Stomach (tissue), 9 donors: Measurements from ENCODE around the gene MED25. TPM values are rescaled to one million over a fixed set of nuclear protein-coding genes. Genes with fewer than 3 reads are reported as not detected.

Source experiments
- DNase-seq, 2 donors: peaks; one replicate each; pipeline versions ENCODE4 v3.0.0 to v3.0.0-alpha.2; 2013 to 2019
- H3K27ac ChIP-seq, 5 donors: fragments of 200-600 bp in 4 of 5; sonication (generic) in 4 of 5; one replicate each; pipeline ENCODE4 v1.5.1; 2013 to 2019; ENCODE audit warnings: mild to moderate bottlenecking in 1 of 5, moderate library complexity in 1 of 5
- H3K27me3 ChIP-seq, 3 donors: fragments of 200-600 bp; sonication (generic); one replicate each; pipeline ENCODE4 v1.5.1; 2017 to 2019; ENCODE audit warnings: mixed run types in 1 of 3
- H3K36me3 ChIP-seq, 4 donors: fragments of 200-600 bp; sonication (generic); 1 replicate in 3 of 4; 2 replicates in 1 of 4; pipeline ENCODE4 v1.5.1; 2016 to 2019
- H3K4me1 ChIP-seq, 4 donors: fragments of 200-600 bp; sonication (generic); one replicate each; pipeline ENCODE4 v1.5.1; 2016 to 2019
- H3K4me3 ChIP-seq, 4 donors: fragments of 200-600 bp; sonication (generic) in 3 of 4; one replicate each; pipeline ENCODE4 v1.5.1; 2016 to 2019; ENCODE audit warnings: mild to moderate bottlenecking in 1 of 4
- H3K9me3 ChIP-seq, 4 donors: fragments of 200-600 bp; sonication (generic); one replicate each; pipeline ENCODE4 v1.5.1; 2016 to 2019
- EP300 ChIP-seq: sonication (generic); formaldehyde crosslinking; IDR thresholded peaks from one replicate; pipeline ENCODE4 v1.6.1; 2017; ENCODE audit warnings: antibody characterized with exemption
- POLR2A ChIP-seq, 4 donors: fragments of 450-650 bp; IDR thresholded peaks; one replicate each; pipeline ENCODE4 v1.6.1; 2016; ENCODE audit warnings: antibody characterized with exemption in 4 of 4, control low read depth in 2 of 4, mild to moderate bottlenecking in 1 of 4, moderate library complexity in 1 of 4
- POLR2AphosphoS5 ChIP-seq, 3 donors: sonication (generic); formaldehyde crosslinking; IDR thresholded peaks; one replicate each; pipeline ENCODE4 v1.6.1; 2016; ENCODE audit warnings: antibody characterized with exemption in 3 of 3
- WGBS, 5 donors: extraction: QIAGEN DNeasy Blood & Tissue Kit in 3 of 5; methylation state at CpG; one replicate each; pipeline versions ENCODE4 v1.1.5 to v1.1.7; 2013 to 2018; 5-methylcytosine and 5-hydroxymethylcytosine counted together
- intact Hi-C: fragments of 100-400 bp; cut with DNase I; formaldehyde crosslinking; loops from one replicate; pipeline ENCODE4 v1.15.1; 2023; ENCODE audit warnings: low total_unique reads
- polyA plus RNA-seq, 3 donors: library from polyadenylated mRNA; stranded (reverse); fragments of 200-250 nt; gene quantifications; one replicate each; pipeline ENCODE4 v1.2.3, GENCODE V29; 2013
- total RNA-seq, 5 donors: library from RNA; depleted of rRNA; stranded (reverse); fragments of >200 nt; gene quantifications; one replicate each; pipeline versions ENCODE4 v1.1.0 to v1.2.3, GENCODE V29; 2014 to 2016
- TF ChIP-seq, protein P1 (sequence below), 7 experiments: fragments of 450-650 bp in 4 of 7; fragments of 200-600 bp in 3 of 7; sonication (generic) in 3 of 7; IDR thresholded peaks; one replicate each; pipeline ENCODE4 v1.5.1; 2016 to 2019; ENCODE audit warnings: antibody characterized with exemption in 7 of 7, control low read depth in 2 of 7, mild to moderate bottlenecking in 1 of 7
- donor health status: healthy with polysubstance abuse.
- donor health status: Bipolar disorder and iron deficiency.
- donor health status: healthy.

The MED25 gene
- total and polyA plus RNA-seq, 8 donors: 18.0 to 387 (median 57.6) TPM

DNA sequence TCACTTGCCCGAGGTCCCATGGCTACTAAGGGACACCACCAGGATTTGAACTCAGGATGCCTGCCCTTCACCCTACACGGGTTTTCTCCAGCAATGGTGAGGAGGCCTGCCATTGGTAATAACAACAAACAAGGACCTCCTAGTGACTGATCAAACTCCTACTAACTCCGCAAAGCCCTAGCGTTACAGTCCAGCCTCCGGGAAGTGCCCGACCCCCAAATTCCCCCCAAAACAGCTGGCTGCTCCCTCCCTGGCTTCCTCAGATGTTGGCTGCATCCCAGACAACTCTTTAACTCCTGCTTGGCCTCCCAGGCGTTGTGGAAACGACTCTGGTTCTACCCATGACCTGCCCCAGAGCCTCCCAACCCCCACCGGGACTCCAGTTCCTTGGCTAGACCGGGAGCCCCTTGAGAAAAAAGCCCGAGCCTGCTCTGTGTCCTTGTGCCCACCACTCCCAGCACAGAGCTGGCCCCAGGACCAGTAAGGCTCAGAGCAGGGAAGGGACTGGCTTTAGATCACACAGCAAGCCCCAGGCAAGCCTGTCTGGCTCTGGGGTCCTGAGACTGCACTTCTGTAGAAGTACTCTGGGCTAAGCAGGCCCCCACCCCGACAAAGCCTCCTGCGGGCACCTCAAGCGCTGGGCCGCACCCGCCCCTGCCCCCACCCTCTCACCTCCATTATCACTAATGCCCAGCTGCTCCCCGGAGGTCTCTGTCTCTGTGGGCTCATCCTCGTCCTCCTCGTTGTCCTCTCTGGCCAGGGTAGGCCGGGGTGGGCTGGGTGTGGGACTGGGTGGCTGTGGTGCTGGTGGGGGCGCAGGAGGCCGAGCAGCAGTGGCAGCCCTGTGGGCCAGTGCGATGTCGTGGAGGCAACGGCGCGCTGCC lies 54.4 kb downstream of the MED25 start:
- Histone ChIP-seq H3K4me3 (no peak overlapping the region), H3K27me3 (no peaks in the 10 kb centered on the region), H3K4me1 (peaks cover 29 to 63% (median 52%) of the 10 kb centered on the region in 4 donors), H3K9me3 (no peaks in the 10 kb centered on the region), H3K36me3 (peaks cover 7 to 32% (median 27%) of the 10 kb centered on the region in 4 donors), H3K27ac (peak overlapping the region in 1 of 5 donors; percentile 25)
- WGBS, 5 donors: 83 to 90% (median 87%) methylated on average over 25 to 27 of the region's 27 CpGs
- intact Hi-C loops: no loop called here
- TF ChIP-seq POLR2AphosphoS5 (IDR thresholded peaks at IDR 0.05) (no peak), EP300 (no peak), POLR2A (IDR thresholded peaks at IDR 0.05) (no peak)
- TF ChIP-seq, protein P1, sequence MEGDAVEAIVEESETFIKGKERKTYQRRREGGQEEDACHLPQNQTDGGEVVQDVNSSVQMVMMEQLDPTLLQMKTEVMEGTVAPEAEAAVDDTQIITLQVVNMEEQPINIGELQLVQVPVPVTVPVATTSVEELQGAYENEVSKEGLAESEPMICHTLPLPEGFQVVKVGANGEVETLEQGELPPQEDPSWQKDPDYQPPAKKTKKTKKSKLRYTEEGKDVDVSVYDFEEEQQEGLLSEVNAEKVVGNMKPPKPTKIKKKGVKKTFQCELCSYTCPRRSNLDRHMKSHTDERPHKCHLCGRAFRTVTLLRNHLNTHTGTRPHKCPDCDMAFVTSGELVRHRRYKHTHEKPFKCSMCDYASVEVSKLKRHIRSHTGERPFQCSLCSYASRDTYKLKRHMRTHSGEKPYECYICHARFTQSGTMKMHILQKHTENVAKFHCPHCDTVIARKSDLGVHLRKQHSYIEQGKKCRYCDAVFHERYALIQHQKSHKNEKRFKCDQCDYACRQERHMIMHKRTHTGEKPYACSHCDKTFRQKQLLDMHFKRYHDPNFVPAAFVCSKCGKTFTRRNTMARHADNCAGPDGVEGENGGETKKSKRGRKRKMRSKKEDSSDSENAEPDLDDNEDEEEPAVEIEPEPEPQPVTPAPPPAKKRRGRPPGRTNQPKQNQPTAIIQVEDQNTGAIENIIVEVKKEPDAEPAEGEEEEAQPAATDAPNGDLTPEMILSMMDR (IDR thresholded peaks at IDR 0.05): no peak
- no peak for DNase-seq

DNA sequence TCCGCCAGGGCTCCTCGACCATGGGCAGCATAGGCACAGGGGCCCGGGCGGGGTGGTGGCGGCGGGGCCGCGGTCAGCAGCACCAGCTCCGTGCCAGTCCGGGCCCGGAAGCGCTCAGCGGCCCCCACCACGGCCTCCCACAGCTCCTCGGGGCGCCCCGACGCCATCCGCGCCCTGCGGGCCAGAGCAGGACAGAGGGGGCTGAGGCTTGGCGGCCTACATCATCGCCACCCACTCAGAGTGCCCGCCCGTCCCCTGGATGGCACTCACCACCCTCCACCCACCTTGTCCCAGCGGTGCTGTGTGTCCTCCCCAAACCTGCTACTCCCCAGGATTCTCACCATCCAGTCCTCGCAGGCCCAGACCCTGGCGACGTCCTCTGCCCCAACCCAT lies 55.0 kb downstream of the MED25 start:
- no peaks in the 10 kb centered on the region for H3K27me3 ChIP-seq
- intact Hi-C loops: no loop called here
- no peak for DNase-seq
- H3K9me3 ChIP-seq: no peaks in the 10 kb centered on the region
- no peak overlapping the region for H3K4me3 ChIP-seq
- peaks cover 7 to 32% (median 27%) of the 10 kb centered on the region in 4 donors for H3K36me3 ChIP-seq
- H3K4me1 ChIP-seq: peaks cover 30 to 60% (median 49%) of the 10 kb centered on the region in 4 donors
- 88 to 94% (median 94%) methylated on average over 23 to 29 of the region's 29 CpGs for WGBS, 5 donors
- no peak overlapping the region for H3K27ac ChIP-seq
- TF ChIP-seq, protein P1 (IDR thresholded peaks at IDR 0.05): no peak
- TF ChIP-seq POLR2A (IDR thresholded peaks at IDR 0.05) (no peak), EP300 (no peak), POLR2AphosphoS5 (IDR thresholded peaks at IDR 0.05) (no peak)

GRCh38 chr19:49873834-49874233 lies 55.7 kb downstream of the MED25 start:
- no peaks in the 10 kb centered on the region for H3K27me3 ChIP-seq
- TF ChIP-seq POLR2AphosphoS5 (IDR thresholded peaks at IDR 0.05) (no peak), EP300 (no peak), POLR2A (IDR thresholded peaks at IDR 0.05) (no peak)
- TF ChIP-seq, protein P1 (IDR thresholded peaks at IDR 0.05): no peak
- H3K4me3 ChIP-seq: no peak overlapping the region
- intact Hi-C loops: no loop called here
- 82 to 91% (median 90%) methylated on average over 10 of the region's 10 CpGs for WGBS, 5 donors
- no peak overlapping the region for H3K27ac ChIP-seq
- no peaks in the 10 kb centered on the region for H3K9me3 ChIP-seq
- H3K36me3 ChIP-seq: peaks cover 7 to 36% (median 29%) of the 10 kb centered on the region in 4 donors
- DNase-seq: no peak
- peaks cover 32 to 60% (median 49%) of the 10 kb centered on the region in 4 donors for H3K4me1 ChIP-seq

DNA sequence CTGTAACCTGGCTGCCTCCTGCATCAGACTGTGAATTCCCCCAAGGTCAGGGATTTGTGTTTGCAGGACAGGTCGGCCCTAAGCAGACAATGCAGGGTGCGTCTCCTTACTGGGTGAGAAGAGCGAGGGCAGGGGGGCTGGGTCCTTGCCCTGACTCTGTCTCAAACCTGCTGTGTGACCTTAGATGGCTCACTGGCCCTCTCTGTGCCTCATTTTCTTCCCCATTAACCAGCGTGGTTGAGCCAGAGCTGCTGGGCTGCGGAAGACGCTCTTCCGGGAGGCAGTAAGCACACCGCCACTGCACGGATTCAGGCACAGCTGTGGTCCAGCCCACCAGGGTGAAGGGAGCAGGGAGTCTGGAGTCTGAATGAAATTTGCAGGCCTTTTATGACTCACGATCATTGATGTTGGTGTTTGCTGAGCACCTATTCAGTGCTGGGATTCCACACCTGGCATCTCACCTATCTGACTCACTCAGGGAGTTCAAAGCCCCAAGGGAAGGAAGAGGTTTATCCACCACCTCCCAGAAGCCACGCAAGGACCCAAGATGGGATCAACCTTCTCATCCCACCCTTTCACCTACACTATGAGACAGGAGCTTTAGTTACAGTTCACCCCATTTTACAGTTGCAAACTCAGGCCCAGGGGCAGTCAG lies 56.5 kb downstream of the MED25 start:
- Histone ChIP-seq H3K9me3 (no peaks in the 10 kb centered on the region), H3K27ac (peak overlapping the region in 2 of 5 donors; percentile 15 to 100), H3K4me3 (peak overlapping the region in 2 of 4 donors; percentile 73 to 93)

More for the DNA sequence above, 56.5 kb downstream of the MED25 start:
- intact Hi-C loops: no loop called here
- peaks cover 33 to 64% (median 51%) of the 10 kb centered on the region in 4 donors for H3K4me1 ChIP-seq
- DNase-seq: no peak
- WGBS, 5 donors: 85 to 91% (median 89%) methylated on average over 11 of the region's 11 CpGs
- H3K27me3 ChIP-seq: no peaks in the 10 kb centered on the region
- H3K36me3 ChIP-seq: peaks cover 7 to 44% (median 37%) of the 10 kb centered on the region in 4 donors
- no peak for TF ChIP-seq POLR2AphosphoS5 (IDR thresholded peaks at IDR 0.05)
- no peak for TF ChIP-seq EP300
- TF ChIP-seq, protein P1 (IDR thresholded peaks at IDR 0.05): no peak
- no peak for TF ChIP-seq POLR2A (IDR thresholded peaks at IDR 0.05)
